OCI-LY7 (cell line): ENCODE data around the gene PRR18.

Experiments used
- EZH2phosphoT487 ChIP-seq: fragments of 200-600 bp; sonication (generic); IDR thresholded peaks from 2 replicates; pipeline ENCODE4 v1.6.1; 2018; ENCODE audit warnings: low read depth, borderline replicate concordance, mild to moderate bottlenecking, mixed run types, antibody characterized with exemption, low read length, moderate library complexity, mixed read lengths
- TF ChIP-seq, protein P1 (sequence below): fragments of 200-600 bp; sonication (generic); conservative IDR thresholded peaks from 2 replicates; pipeline ENCODE4 v1.5.1; 2014; ENCODE audit warnings: mild to moderate bottlenecking, antibody characterized with exemption, low read length, moderate library complexity, mixed read lengths

DNA sequence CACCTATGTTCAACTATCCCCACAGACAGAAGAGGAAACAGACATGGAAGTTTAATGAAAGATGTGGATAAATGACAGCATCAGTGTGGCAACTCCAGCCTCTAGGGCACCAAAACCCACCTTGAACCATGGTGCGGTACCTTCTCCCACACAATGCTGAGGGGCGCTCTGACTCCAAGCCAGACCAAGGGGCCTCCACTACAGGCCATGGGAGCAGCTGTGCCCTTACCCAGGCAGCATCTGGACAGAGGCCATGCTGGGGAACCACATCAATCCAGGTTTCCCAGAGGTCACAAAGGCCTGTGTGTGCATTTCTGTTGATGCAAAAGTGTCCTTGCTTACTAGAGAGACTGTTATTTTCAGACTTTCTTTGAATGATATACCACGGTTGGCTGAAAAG is 4.1 kb downstream of the PRR18 start:
- TF ChIP-seq, protein P1, sequence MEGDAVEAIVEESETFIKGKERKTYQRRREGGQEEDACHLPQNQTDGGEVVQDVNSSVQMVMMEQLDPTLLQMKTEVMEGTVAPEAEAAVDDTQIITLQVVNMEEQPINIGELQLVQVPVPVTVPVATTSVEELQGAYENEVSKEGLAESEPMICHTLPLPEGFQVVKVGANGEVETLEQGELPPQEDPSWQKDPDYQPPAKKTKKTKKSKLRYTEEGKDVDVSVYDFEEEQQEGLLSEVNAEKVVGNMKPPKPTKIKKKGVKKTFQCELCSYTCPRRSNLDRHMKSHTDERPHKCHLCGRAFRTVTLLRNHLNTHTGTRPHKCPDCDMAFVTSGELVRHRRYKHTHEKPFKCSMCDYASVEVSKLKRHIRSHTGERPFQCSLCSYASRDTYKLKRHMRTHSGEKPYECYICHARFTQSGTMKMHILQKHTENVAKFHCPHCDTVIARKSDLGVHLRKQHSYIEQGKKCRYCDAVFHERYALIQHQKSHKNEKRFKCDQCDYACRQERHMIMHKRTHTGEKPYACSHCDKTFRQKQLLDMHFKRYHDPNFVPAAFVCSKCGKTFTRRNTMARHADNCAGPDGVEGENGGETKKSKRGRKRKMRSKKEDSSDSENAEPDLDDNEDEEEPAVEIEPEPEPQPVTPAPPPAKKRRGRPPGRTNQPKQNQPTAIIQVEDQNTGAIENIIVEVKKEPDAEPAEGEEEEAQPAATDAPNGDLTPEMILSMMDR = no peak
- TF ChIP-seq EZH2phosphoT487 = no peak
